HepG2 (cell line): ENCODE results near the gene SEPHS2. TPM values are rescaled to one million over a fixed set of nuclear protein-coding genes. Genes with fewer than 3 reads are reported as not detected.
A peak's percentile ranks its signal among the peaks of the same experiment; 100 is the strongest.

Experiments
- AGO1 ChIP-seq: fragments of 200-400 bp; formaldehyde crosslinking; IDR thresholded peaks from 2 replicates; pipeline ENCODE4 v1.6.1; 2017; ENCODE audit warnings: mild to moderate bottlenecking, low read depth, low read length, moderate library complexity; ENCODE audit not compliant: poor library complexity, severe bottlenecking
- DDIT3 ChIP-seq: sonication (generic); formaldehyde crosslinking; IDR thresholded peaks from 2 replicates; pipeline ENCODE4 v1.4.0; 2020; ENCODE audit warnings: mild to moderate bottlenecking, missing genetic modification reagents
- FOXP1 ChIP-seq, 2 experiments: fragments of 450-650 bp in 1 of 2; IDR thresholded peaks; 2 replicates each; pipeline ENCODE4 v1.6.1; 2017 to 2018; ENCODE audit warnings: antibody characterized with exemption in 1 of 2
- GPN1 ChIP-seq: sonication (generic); formaldehyde crosslinking; IDR thresholded peaks from 2 replicates; pipeline ENCODE4 v1.5.1; 2020; ENCODE audit warnings: missing genetic modification reagents, borderline replicate concordance
- GTF2F1 ChIP-seq: fragments of 150-350 bp; IDR thresholded peaks from 2 replicates; pipeline ENCODE4 v1.6.1; 2014; ENCODE audit warnings: low read length
- MYC ChIP-seq: sonication (generic); formaldehyde crosslinking; IDR thresholded peaks from 2 replicates; pipeline ENCODE4 v1.9.0; 2021; ENCODE audit warnings: missing genetic modification reagents, borderline replicate concordance
- RORA ChIP-seq: sonication (generic); formaldehyde crosslinking; IDR thresholded peaks from 2 replicates; pipeline ENCODE4 v1.5.0; 2020; ENCODE audit warnings: mild to moderate bottlenecking, missing genetic modification reagents, moderate library complexity
- SIN3A ChIP-seq: IDR thresholded peaks from 2 replicates; pipeline ENCODE4 v1.6.1; 2011; ENCODE audit warnings: low read depth, mild to moderate bottlenecking, control low read depth, low read length, borderline replicate concordance
- TFDP2 ChIP-seq: sonication (generic); formaldehyde crosslinking; IDR thresholded peaks from 2 replicates; pipeline ENCODE4 v1.4.0; 2020; ENCODE audit warnings: missing genetic modification reagents
- TSC22D2 ChIP-seq: sonication (generic); formaldehyde crosslinking; IDR thresholded peaks from 2 replicates; pipeline ENCODE4 v1.5.1; 2020; ENCODE audit warnings: missing genetic modification reagents, mild to moderate bottlenecking, borderline replicate concordance
- XBP1 ChIP-seq: sonication (generic); formaldehyde crosslinking; IDR thresholded peaks from 2 replicates; pipeline ENCODE4 v1.5.0; 2020; ENCODE audit warnings: missing genetic modification reagents
- ZNF101 ChIP-seq: sonication (generic); formaldehyde crosslinking; IDR thresholded peaks from 2 replicates; pipeline ENCODE4 v1.4.0; 2020; ENCODE audit warnings: mild to moderate bottlenecking, low read depth, missing genetic modification reagents, borderline replicate concordance
- ZNF232 ChIP-seq: sonication (generic); formaldehyde crosslinking; IDR thresholded peaks from 2 replicates; pipeline ENCODE4 v1.4.0; 2020; ENCODE audit warnings: missing genetic modification reagents, borderline replicate concordance
- ZNF260 ChIP-seq: sonication (generic); formaldehyde crosslinking; IDR thresholded peaks from 2 replicates; pipeline ENCODE4 v1.4.0; 2020; ENCODE audit warnings: missing genetic modification reagents, low read depth, mild to moderate bottlenecking, borderline replicate concordance
- ZNF543 ChIP-seq: sonication (generic); formaldehyde crosslinking; IDR thresholded peaks from 2 replicates; pipeline ENCODE4 v1.4.0; 2020; ENCODE audit warnings: mild to moderate bottlenecking, missing genetic modification reagents
- ZSCAN22 ChIP-seq: sonication (generic); formaldehyde crosslinking; IDR thresholded peaks from 2 replicates; pipeline ENCODE4 v1.4.0; 2020; ENCODE audit warnings: mild to moderate bottlenecking, missing genetic modification reagents
- ZSCAN30 ChIP-seq: sonication (generic); formaldehyde crosslinking; IDR thresholded peaks from 2 replicates; pipeline ENCODE4 v1.5.0; 2020; ENCODE audit warnings: mild to moderate bottlenecking, missing genetic modification reagents
- polyA plus RNA-seq, 8 experiments: library from polyadenylated mRNA; depleted of rRNA in 3 of 8; stranded (reverse) in 7 of 8; unstranded in 1 of 8; fragments of >200 nt; fragmentation: Illumina TruSeq in 4 of 8; extraction: Trizol in 4 of 8; gene quantifications; 2 replicates each; pipeline versions ENCODE4 v1.2.1 to v1.2.3, GENCODE V29; 2011 to 2016; ENCODE audit warnings: low read depth in 4 of 8, missing spikeins in 1 of 8, mixed read lengths in 1 of 8; ENCODE audit not compliant: insufficient read depth in 1 of 8
- total RNA-seq, 5 experiments: library from RNA; depleted of rRNA; stranded (reverse); fragments of >200 nt; fragmentation: Illumina TruSeq; extraction: Trizol; gene quantifications; 2 replicates each; pipeline ENCODE4 v1.2.3, GENCODE V29; 2016; ENCODE audit warnings: low read depth in 1 of 5
- TF ChIP-seq, protein P1 (sequence below): sonication (generic); formaldehyde crosslinking; IDR thresholded peaks from 2 replicates; pipeline ENCODE4 v1.4.0; 2020; ENCODE audit warnings: mild to moderate bottlenecking, missing genetic modification reagents, borderline replicate concordance
- TF ChIP-seq, protein P2 (sequence below): sonication (generic); formaldehyde crosslinking; IDR thresholded peaks from 2 replicates; pipeline ENCODE4 v1.4.0; 2020; ENCODE audit warnings: missing genetic modification reagents

The SEPHS2 gene
- total and polyA plus RNA-seq, 2 of the 13 experiments (the other 11 are each of a cell fraction or from before 2014, with no cell fraction given) = 20.7 to 127 TPM

GRCh38 chr16:30407102-30407803 is 38.4 kb downstream of the SEPHS2 start, which contains the start of gene ZNF771 (continued):
- TF ChIP-seq, protein P1, sequence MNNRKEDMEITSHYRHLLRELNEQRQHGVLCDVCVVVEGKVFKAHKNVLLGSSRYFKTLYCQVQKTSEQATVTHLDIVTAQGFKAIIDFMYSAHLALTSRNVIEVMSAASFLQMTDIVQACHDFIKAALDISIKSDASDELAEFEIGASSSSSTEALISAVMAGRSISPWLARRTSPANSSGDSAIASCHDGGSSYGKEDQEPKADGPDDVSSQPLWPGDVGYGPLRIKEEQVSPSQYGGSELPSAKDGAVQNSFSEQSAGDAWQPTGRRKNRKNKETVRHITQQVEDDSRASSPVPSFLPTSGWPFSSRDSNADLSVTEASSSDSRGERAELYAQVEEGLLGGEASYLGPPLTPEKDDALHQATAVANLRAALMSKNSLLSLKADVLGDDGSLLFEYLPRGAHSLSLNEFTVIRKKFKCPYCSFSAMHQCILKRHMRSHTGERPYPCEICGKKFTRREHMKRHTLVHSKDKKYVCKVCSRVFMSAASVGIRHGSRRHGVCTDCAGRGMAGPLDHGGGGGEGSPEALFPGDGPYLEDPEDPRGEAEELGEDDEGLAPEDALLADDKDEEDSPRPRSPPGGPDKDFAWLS (CRISPR knock-in tag) = peak; percentile 47; the same call in 1 of the 2 replicates
- TF ChIP-seq GTF2F1 = no peak; the same call in 1 of the 2 replicates
- no peak for TF ChIP-seq FOXP1 (IDR thresholded peaks at IDR 0.05)
- TF ChIP-seq FOXP1 (CRISPR knock-in tag; IDR thresholded peaks at IDR 0.05) = 0 out of 2 replicates have a peak, but pooled peaks have one; percentile 13
- TF ChIP-seq, protein P2, sequence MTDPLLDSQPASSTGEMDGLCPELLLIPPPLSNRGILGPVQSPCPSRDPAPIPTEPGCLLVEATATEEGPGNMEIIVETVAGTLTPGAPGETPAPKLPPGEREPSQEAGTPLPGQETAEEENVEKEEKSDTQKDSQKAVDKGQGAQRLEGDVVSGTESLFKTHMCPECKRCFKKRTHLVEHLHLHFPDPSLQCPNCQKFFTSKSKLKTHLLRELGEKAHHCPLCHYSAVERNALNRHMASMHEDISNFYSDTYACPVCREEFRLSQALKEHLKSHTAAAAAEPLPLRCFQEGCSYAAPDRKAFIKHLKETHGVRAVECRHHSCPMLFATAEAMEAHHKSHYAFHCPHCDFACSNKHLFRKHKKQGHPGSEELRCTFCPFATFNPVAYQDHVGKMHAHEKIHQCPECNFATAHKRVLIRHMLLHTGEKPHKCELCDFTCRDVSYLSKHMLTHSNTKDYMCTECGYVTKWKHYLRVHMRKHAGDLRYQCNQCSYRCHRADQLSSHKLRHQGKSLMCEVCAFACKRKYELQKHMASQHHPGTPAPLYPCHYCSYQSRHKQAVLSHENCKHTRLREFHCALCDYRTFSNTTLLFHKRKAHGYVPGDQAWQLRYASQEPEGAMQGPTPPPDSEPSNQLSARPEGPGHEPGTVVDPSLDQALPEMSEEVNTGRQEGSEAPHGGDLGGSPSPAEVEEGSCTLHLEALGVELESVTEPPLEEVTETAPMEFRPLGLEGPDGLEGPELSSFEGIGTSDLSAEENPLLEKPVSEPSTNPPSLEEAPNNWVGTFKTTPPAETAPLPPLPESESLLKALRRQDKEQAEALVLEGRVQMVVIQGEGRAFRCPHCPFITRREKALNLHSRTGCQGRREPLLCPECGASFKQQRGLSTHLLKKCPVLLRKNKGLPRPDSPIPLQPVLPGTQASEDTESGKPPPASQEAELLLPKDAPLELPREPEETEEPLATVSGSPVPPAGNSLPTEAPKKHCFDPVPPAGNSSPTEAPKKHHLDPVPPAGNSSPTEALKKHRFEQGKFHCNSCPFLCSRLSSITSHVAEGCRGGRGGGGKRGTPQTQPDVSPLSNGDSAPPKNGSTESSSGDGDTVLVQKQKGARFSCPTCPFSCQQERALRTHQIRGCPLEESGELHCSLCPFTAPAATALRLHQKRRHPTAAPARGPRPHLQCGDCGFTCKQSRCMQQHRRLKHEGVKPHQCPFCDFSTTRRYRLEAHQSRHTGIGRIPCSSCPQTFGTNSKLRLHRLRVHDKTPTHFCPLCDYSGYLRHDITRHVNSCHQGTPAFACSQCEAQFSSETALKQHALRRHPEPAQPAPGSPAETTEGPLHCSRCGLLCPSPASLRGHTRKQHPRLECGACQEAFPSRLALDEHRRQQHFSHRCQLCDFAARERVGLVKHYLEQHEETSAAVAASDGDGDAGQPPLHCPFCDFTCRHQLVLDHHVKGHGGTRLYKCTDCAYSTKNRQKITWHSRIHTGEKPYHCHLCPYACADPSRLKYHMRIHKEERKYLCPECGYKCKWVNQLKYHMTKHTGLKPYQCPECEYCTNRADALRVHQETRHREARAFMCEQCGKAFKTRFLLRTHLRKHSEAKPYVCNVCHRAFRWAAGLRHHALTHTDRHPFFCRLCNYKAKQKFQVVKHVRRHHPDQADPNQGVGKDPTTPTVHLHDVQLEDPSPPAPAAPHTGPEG = 0 out of 2 replicates have a peak, but pooled peaks have one; percentile 35
- peak; percentile 95 for TF ChIP-seq ZNF543
- TF ChIP-seq TFDP2 (CRISPR knock-in tag) = peak; percentile 67
- peak; percentile 99 for TF ChIP-seq MYC (CRISPR knock-in tag)
- TF ChIP-seq ZNF260 (CRISPR knock-in tag) = no peak
- TF ChIP-seq ZSCAN22 (CRISPR knock-in tag) = peak; percentile 63; the same call in 1 of the 2 replicates
- TF ChIP-seq DDIT3 (CRISPR knock-in tag) = no peak
- TF ChIP-seq GPN1 (CRISPR knock-in tag) = 0 out of 2 replicates have a peak, but pooled peaks have one; percentile 64
- peak; percentile 45; the same call in 1 of the 2 replicates for TF ChIP-seq ZNF101
- TF ChIP-seq ZSCAN30 (CRISPR knock-in tag) = no peak
- 0 out of 2 replicates have a peak, but pooled peaks have one; percentile 25 for TF ChIP-seq ZNF232 (CRISPR knock-in tag)
- TF ChIP-seq SIN3A = peak; percentile 97; the same call in 1 of the 2 replicates
- TF ChIP-seq RORA = no peak
- peak; percentile 85 for TF ChIP-seq AGO1
- TF ChIP-seq TSC22D2 (CRISPR knock-in tag) = peak; percentile 60; the same call in 1 of the 2 replicates
- TF ChIP-seq XBP1 (CRISPR knock-in tag) = no peak
